PC-9 (cell line): ENCODE measurements around the gene ACTG1. TPM values are rescaled to one million over a fixed set of nuclear protein-coding genes. Genes with fewer than 3 reads are reported as not detected.

Source experiments
- BruUV-seq: library from RNA; stranded (reverse); fragments of 400-500 nt; replicated peaks from 2 replicates; lab custom pipeline; 2021; lab: Mats Ljungman, UMichigan
- CTCF ChIA-PET: fragments of 300-600 bp; sonication (Branson Sonifier 250); formaldehyde crosslinking; loops from one replicate; lab custom pipeline; 2022; ENCODE audit warnings: antibody characterized with exemption; lab: Charles Lee
- POLR2A ChIA-PET: fragments of 300-600 bp; sonication (Branson Sonifier 250); formaldehyde crosslinking; loops from one replicate; lab custom pipeline; 2022; ENCODE audit warnings: antibody characterized with exemption; ENCODE audit not compliant: unreplicated experiment; lab: Charles Lee
- DNase-seq, 2 experiments: peaks; one replicate each; pipeline versions ENCODE4 v3.0.0 to v3.0.0-alpha.2; 2015 to 2022; ENCODE audit warnings: mixed read lengths in 1 of 2
- H2AFZ ChIP-seq: fragments of 200-600 bp; sonication (generic); 2 replicates; pipeline ENCODE4 v1.8.1; 2017; ENCODE audit warnings: antibody characterized with exemption
- H3F3A ChIP-seq: fragments of 200-600 bp; sonication (generic); 2 replicates; pipeline ENCODE4 v1.8.1; 2017; ENCODE audit warnings: antibody characterized with exemption, mild to moderate bottlenecking, low read depth; ENCODE audit not compliant: insufficient read depth
- H3K27ac ChIP-seq: fragments of 200-600 bp; sonication (generic); 2 replicates; pipeline ENCODE4 v1.6.1; 2016; ENCODE audit warnings: mixed run types
- H3K27me3 ChIP-seq: fragments of 200-600 bp; sonication (generic); 2 replicates; pipeline ENCODE4 v1.6.1; 2016; ENCODE audit warnings: low read depth, mixed run types; ENCODE audit not compliant: insufficient read depth
- H3K36me3 ChIP-seq: fragments of 200-600 bp; sonication (generic); 2 replicates; pipeline ENCODE4 v1.6.1; 2016; ENCODE audit warnings: low read depth, mixed run types
- H3K4me1 ChIP-seq: fragments of 200-600 bp; sonication (generic); replicated peaks from 2 replicates; pipeline ENCODE4 v1.6.1; 2016; ENCODE audit warnings: mixed run types; ENCODE audit not compliant: insufficient read depth
- H3K4me2 ChIP-seq: fragments of 200-600 bp; sonication (generic); 2 replicates; pipeline ENCODE4 v1.6.1; 2017; ENCODE audit warnings: mixed run types
- H3K4me3 ChIP-seq: fragments of 200-600 bp; sonication (generic); 2 replicates; pipeline ENCODE4 v1.6.1; 2016; ENCODE audit warnings: mixed run types
- H3K79me2 ChIP-seq: fragments of 200-600 bp; sonication (generic); 2 replicates; pipeline ENCODE4 v1.6.1; 2017; ENCODE audit warnings: low read depth, mixed run types
- H3K9me2 ChIP-seq: fragments of 200-600 bp; sonication (generic); 2 replicates; pipeline ENCODE4 v1.8.1; 2017; ENCODE audit warnings: mild to moderate bottlenecking; ENCODE audit not compliant: insufficient read depth
- H3K9me3 ChIP-seq: fragments of 200-600 bp; sonication (generic); 2 replicates; pipeline ENCODE4 v1.8.1; 2016; ENCODE audit warnings: low read depth; ENCODE audit not compliant: insufficient read depth
- H4K20me1 ChIP-seq: fragments of 200-600 bp; sonication (generic); 2 replicates; pipeline ENCODE4 v1.8.1; 2017; ENCODE audit not compliant: insufficient read depth
- EZH2 ChIP-seq: fragments of 200-600 bp; sonication (generic); IDR thresholded peaks from 2 replicates; pipeline ENCODE4 v1.8.0; 2017; ENCODE audit warnings: antibody characterized with exemption, low read depth
- intact Hi-C: fragments of 100-400 bp; cut with micrococcal nuclease; formaldehyde crosslinking; loops from one replicate; pipeline ENCODE4 v1.10.0; 2022; ENCODE audit not compliant: unreplicated experiment
- total RNA-seq: library from RNA; stranded (reverse); gene quantifications from 2 replicates; pipeline ENCODE4 v1.2.3, GENCODE V29; 2021
- TF ChIP-seq, protein P1 (sequence below): fragments of 200-600 bp; sonication (generic); conservative IDR thresholded peaks from 2 replicates; pipeline ENCODE4 v1.6.1; 2017; ENCODE audit warnings: mixed run types, antibody characterized with exemption, mild to moderate bottlenecking, moderate library complexity

The ACTG1 gene
- total RNA-seq, 1 experiment from 2014 or later = 3,629 TPM

GRCh38 chr17:81519284-81520020 lies 6.9 kb upstream of the ACTG1 start:
- BruUV-seq = no TSS peak
- ChIA-PET POLR2A (interaction anchor here (0.6 to 1.2 kb wide), 6 partner anchors 8 to 206 kb away, joined by 3 to 7 read pairs (median 4); partner anchors contain the start of gene FSCN2), CTCF (interaction anchor here (0.9 kb wide), 1 partner anchor 19 kb away, joined by 4 read pairs; no protein-coding TSS in a partner anchor)
- H3K4me1 ChIP-seq = peaks cover 25% of the 10 kb centered on the region
- TF ChIP-seq EZH2 = no peak
- TF ChIP-seq, protein P1, sequence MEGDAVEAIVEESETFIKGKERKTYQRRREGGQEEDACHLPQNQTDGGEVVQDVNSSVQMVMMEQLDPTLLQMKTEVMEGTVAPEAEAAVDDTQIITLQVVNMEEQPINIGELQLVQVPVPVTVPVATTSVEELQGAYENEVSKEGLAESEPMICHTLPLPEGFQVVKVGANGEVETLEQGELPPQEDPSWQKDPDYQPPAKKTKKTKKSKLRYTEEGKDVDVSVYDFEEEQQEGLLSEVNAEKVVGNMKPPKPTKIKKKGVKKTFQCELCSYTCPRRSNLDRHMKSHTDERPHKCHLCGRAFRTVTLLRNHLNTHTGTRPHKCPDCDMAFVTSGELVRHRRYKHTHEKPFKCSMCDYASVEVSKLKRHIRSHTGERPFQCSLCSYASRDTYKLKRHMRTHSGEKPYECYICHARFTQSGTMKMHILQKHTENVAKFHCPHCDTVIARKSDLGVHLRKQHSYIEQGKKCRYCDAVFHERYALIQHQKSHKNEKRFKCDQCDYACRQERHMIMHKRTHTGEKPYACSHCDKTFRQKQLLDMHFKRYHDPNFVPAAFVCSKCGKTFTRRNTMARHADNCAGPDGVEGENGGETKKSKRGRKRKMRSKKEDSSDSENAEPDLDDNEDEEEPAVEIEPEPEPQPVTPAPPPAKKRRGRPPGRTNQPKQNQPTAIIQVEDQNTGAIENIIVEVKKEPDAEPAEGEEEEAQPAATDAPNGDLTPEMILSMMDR = peak; percentile 64
- H3K4me2 ChIP-seq = peak overlapping the region; percentile 80
- intact Hi-C loops = loop anchor here (2.0 kb wide), 2 partner anchors 33 to 57 kb away; partner anchors contain the start of gene FAAP100
- H3K79me2 ChIP-seq = peaks cover 18% of the 10 kb centered on the region
- peak overlapping the region; percentile 45 for H3K27ac ChIP-seq
- no peaks in the 10 kb centered on the region for H4K20me1 ChIP-seq
- DNase-seq = peak; percentile 66 to 96
- H3K9me3 ChIP-seq = no peaks in the 10 kb centered on the region
- H3K4me3 ChIP-seq = peak overlapping the region; percentile 65
- peaks cover 19% of the 10 kb centered on the region for H3F3A ChIP-seq
- no peak overlapping the region for H2AFZ ChIP-seq
- H3K27me3 ChIP-seq = no peaks in the 10 kb centered on the region
- H3K36me3 ChIP-seq = no peaks in the 10 kb centered on the region
- H3K9me2 ChIP-seq = no peaks in the 10 kb centered on the region

- H3K27me3 ChIP-seq = no peaks in the 10 kb centered on the region
- peaks cover 20% of the 10 kb centered on the region for H3K79me2 ChIP-seq
- peak in 1 of 2 experiments; percentile 78 for DNase-seq
- peak overlapping the region; percentile 26; the same call in 1 of the 2 replicates for H3K27ac ChIP-seq
- H3K4me3 ChIP-seq = peak overlapping the region; percentile 65; the same call in 1 of the 2 replicates
- no TSS peak for BruUV-seq
- ChIA-PET CTCF (interaction anchor here (0.9 kb wide), 1 partner anchor 19 kb away, joined by 4 read pairs; no protein-coding TSS in a partner anchor), POLR2A (interaction anchor here (0.5 to 1.2 kb wide), 10 partner anchors 9 to 394 kb away, joined by 3 to 27 read pairs (median 4); partner anchors contain the start of gene FSCN2)
- H3K36me3 ChIP-seq = no peaks in the 10 kb centered on the region
- H3F3A ChIP-seq = peaks cover 23% of the 10 kb centered on the region
- H4K20me1 ChIP-seq = no peaks in the 10 kb centered on the region
- H3K4me2 ChIP-seq = peak overlapping the region; percentile 80
- intact Hi-C loops = loop anchor here (1.0 to 2.0 kb wide), 3 partner anchors 34 to 82 kb away; partner anchors contain the start of gene FAAP100
- H3K9me3 ChIP-seq = no peaks in the 10 kb centered on the region
- TF ChIP-seq EZH2 = no peak
- TF ChIP-seq, protein P1 = no peak
- H2AFZ ChIP-seq = no peak overlapping the region
- H3K4me1 ChIP-seq = peaks cover 25% of the 10 kb centered on the region
- H3K9me2 ChIP-seq = no peaks in the 10 kb centered on the region
Measured at GRCh38 chr17:81518785-81519283, 6.2 kb upstream of the ACTG1 start.

- no peaks in the 10 kb centered on the region for H3K9me3 ChIP-seq
- peak; percentile 40 to 77 for DNase-seq
- peaks cover 26% of the 10 kb centered on the region for H3K79me2 ChIP-seq
- H3K27ac ChIP-seq = 0 out of 2 replicates have a peak overlapping the region, but pooled peaks have one; percentile 26
- no peaks in the 10 kb centered on the region for H3K27me3 ChIP-seq
- peaks cover 25% of the 10 kb centered on the region for H3K4me1 ChIP-seq
- ChIA-PET POLR2A (interaction anchor here (0.5 to 1.2 kb wide), 10 partner anchors 10 to 394 kb away, joined by 3 to 27 read pairs (median 4); partner anchors contain the start of genes BAHCC1 and FSCN2), CTCF (interaction anchor here (0.9 kb wide), 1 partner anchor 18 kb away, joined by 4 read pairs; no protein-coding TSS in a partner anchor)
- intact Hi-C loops = loop anchor here (1.0 to 2.0 kb wide), 3 partner anchors 35 to 83 kb away; partner anchors contain the start of gene FAAP100
- peak overlapping the region; percentile 65; the same call in 1 of the 2 replicates for H3K4me3 ChIP-seq
- H3K4me2 ChIP-seq = peak overlapping the region; percentile 80
- TF ChIP-seq EZH2 = no peak
- TF ChIP-seq, protein P1 = no peak
- H3K36me3 ChIP-seq = no peaks in the 10 kb centered on the region
- H2AFZ ChIP-seq = no peak overlapping the region
- peaks cover 29% of the 10 kb centered on the region for H3F3A ChIP-seq
- H3K9me2 ChIP-seq = no peaks in the 10 kb centered on the region
- H4K20me1 ChIP-seq = no peaks in the 10 kb centered on the region
- no TSS peak for BruUV-seq
Measured at GRCh38 chr17:81518113-81518784, 5.7 kb upstream of the ACTG1 start.
